HG02610 (cell line): Measurements from ENCODE around the gene GAS7.
"Not testable (repeated sequence)": the region's sequence is repeated elsewhere in the genome, so short reads cannot be mapped to it uniquely, and the experiment has no call there.

Source experiments
- ATAC-seq: cut with Tn5 transposase; IDR thresholded peaks from one replicate; pipeline ENCODE4 v1.9.1; 2021; ENCODE audit warnings: mild to moderate bottlenecking, moderate library complexity; ENCODE audit not compliant: unreplicated experiment

GAS7 gene

DNA sequence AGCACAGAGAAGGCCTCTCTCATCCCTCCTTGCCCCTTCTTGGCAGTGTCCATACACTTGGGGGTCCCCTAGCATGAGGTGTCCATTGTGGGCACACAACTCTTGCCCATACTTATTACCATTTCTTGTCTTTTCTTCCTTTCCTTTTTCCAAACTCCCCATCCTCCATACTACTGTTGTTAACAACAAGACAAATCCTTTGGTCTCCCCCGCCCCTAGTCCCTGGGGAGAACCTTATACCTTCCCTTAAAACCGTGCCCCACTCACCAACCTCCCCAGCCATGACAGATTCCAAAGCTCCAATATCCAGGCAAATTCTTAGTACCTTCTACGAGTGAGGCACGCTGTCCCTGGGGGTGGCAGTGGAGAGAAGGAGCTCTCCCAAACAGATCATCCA is 82.9 kb downstream of the GAS7 start:
- no peak for ATAC-seq

GRCh38 chr17:10114931-10115535 is 83.4 kb downstream of the GAS7 start:
- ATAC-seq: peak; percentile 50

DNA sequence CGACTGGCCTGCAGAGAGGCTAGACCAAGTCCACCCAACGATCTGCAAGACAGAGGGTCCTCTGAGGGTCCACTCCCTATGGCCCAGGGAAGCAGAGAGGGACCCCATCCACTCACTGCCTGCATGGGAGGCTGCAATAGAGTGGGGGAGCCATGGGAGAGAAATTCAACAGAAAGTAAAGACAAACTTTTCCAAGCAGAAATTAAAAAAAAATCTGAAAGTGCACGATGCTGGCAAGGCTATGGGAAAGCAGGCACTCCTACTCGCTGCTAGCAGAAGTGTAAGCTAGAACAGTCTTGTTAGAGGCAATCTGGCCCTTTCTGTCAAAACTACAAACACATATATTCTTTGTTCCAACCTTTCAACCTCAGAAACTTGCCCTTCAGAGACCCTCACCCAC is 85.4 kb downstream of the GAS7 start:
- ATAC-seq: no peak

- no peak for ATAC-seq
Measured at GRCh38 chr17:10111907-10112452, 86.4 kb downstream of the GAS7 start.

GRCh38 chr17:10109146-10109545 is 89.3 kb downstream of the GAS7 start:
- ATAC-seq: no peak

DNA sequence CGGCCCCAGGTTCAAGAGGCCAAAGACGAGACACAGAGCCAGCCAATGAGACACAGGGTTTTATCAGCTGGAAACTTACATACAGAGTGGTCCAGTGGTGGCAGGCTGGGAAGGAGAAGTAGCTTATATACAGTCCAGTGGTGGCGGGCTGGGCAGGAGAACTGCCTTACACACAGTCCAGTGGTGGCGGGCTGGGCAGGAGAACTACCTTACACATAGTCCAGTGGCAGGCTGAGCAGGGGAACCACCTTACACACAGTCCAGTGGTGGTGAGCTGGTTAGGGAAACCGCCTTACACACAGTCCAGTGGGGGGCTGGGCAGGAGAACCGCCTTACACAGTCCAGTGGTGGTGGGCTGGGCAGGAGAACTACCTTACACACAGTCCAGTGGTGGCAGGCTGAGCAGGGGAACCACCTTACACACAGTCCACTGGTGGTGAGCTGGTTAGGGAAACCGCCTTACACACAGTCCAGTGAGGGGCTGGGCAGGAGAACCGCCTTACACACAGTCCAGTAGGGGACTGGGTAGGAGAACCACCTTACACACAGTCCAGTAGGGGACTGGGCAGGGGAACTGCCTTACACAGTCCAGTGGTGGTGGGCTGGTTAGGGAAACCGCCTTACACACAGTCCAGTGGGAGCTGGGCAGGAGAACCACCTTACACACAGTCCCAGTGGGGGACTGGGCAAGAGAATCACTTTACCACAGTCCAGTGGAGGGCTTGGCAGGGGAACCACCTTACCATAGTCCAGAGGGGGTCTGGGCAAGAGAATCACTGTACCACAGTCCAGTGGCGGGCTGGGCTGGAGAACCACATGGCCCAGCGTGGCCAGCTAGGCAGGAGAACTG is 90.9 kb downstream of the GAS7 start:
- no peak for ATAC-seq

GRCh38 chr17:10106067-10106466 is 92.3 kb downstream of the GAS7 start:
- ATAC-seq: no peak

GRCh38 chr17:10105513-10106001 is 92.8 kb downstream of the GAS7 start:
- no peak for ATAC-seq

GRCh38 chr17:10103712-10104111 is 94.7 kb downstream of the GAS7 start:
- ATAC-seq: no peak

DNA sequence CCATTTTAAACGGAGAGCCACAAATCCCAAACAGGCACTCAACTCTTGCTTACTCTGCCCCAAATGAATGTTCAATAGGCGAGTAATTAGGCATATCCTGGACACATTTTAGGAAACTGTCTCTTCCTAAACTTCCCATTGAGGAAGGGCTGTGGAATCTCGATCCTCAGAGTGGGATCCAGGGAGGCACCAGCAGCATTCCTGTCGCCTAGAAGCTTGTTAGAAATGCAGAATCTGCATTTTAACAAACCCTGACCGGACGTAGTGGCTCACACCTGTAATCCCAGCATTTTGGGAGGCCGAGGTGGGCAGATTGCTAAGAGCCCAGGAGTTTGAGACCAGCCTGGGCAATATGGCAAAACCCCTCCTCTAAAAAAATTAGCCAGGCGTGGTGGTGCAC is 95.6 kb downstream of the GAS7 start:
- ATAC-seq: no peak

DNA sequence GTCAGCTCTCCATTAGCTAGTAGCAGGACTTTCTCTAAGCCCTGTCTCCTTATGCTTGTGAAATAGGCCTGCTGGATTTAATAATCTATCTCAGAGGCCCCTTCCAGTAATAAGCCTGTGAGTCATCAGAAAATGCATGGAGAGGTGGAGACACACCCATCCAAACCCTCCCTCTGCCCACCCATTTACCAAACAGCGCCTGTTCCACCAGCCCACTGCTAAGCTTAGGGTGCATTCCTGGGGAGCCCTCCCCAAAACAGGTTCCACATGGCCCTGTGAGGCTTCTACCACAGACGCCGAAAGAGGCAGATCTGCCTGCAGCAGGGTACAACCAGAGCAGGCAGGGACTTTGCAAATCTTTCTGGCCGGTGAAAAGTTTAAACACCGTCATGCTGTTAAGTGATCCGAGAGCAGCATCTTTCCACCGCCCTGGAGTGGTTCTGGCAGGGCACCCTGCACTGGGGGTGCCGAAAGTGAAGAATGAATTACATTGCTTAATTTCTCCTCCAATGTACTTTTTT is 99.3 kb downstream of the GAS7 start:
- no peak for ATAC-seq

- ATAC-seq: no peak
Measured at GRCh38 chr17:10096596-10096995, 101.8 kb downstream of the GAS7 start.

DNA sequence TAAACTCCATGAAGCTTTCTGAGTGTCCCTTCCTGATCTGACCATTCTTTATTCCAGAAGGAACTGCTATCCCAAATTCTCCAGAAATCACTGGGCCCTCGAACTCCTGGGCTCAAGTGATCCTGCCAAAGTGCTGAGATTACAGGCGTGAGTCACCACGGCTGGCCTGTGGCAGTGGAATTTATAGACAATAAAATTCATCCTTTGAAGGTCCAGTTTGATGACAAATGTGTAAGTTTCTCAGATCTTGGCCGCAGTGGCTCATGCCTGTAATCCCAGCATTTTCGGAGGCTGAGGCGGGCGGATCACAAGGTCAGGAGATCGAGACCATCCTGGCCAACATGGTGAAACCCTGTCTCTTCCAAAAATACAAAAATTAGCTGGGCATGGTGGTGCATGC is 103.1 kb downstream of the GAS7 start:
- not testable (repeated sequence) for ATAC-seq

DNA sequence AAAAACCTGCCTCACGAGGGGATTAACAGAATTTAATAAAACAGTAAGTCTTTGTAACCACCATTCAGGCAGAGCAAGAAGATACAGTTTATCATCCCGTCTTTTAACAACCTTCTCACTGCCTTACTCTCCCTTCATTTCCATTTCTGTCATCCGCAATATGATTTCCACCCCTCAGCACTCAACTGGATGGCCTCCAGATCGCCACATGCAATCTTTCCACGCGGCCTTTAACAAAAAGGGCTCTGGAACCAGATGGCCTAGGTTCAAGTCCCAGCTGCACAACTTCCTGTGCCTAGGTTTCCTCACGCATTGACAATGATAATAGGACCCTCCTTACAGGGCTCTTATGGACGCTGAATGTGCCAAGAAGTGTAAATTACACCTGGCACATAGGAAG is 103.6 kb downstream of the GAS7 start:
- no peak for ATAC-seq

DNA sequence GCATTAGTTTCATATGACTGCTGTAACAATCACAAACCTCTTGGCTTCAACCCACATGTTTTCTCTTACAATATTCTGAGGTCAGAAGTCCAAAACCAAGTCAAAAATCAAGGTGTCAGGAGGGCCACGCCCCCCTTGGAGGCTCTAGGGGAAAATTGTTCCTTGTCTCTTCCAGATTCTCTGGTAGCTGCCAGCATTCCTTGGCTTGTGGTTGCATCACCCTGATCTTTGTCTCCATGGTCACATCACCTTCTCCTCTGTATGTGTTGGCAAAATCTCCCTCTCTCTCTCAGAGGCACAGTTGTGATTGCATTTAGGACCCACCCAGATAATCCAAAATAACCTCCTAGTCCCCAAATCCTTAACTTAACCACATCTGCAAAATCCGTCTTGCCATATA is 105.8 kb downstream of the GAS7 start:
- ATAC-seq: no peak

DNA sequence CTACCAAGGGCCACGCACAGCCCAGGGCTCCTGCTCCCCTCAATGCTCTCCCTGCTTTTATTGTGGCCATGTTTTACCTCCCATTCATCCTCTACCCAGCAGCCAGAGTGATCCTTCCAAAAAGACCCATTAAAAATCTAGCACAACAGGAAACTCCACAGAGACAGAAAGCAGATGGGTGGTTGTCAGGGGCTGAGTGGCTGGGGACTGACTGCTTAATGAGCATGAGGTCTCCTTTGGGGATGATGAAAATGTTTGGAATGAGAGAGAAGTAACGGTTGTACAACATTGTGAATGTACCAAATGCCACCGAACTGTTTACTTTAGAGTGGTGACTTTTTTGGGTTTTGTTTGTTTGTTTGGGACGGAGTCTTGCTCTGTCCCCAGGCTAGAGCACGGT is 107.4 kb downstream of the GAS7 start:
- no peak for ATAC-seq

GRCh38 chr17:10089196-10089804 is 109.1 kb downstream of the GAS7 start:
- no peak for ATAC-seq

GRCh38 chr17:10088444-10088843 is 110.0 kb downstream of the GAS7 start:
- no peak for ATAC-seq

GRCh38 chr17:10087355-10087754 is 111.1 kb downstream of the GAS7 start:
- no peak for ATAC-seq

- ATAC-seq: no peak
Measured at GRCh38 chr17:10083864-10084263, 114.5 kb downstream of the GAS7 start.

- no peak for ATAC-seq
Measured at GRCh38 chr17:10082795-10083194, 115.6 kb downstream of the GAS7 start.
